ENCODE results near the gene SETX.

DNA sequence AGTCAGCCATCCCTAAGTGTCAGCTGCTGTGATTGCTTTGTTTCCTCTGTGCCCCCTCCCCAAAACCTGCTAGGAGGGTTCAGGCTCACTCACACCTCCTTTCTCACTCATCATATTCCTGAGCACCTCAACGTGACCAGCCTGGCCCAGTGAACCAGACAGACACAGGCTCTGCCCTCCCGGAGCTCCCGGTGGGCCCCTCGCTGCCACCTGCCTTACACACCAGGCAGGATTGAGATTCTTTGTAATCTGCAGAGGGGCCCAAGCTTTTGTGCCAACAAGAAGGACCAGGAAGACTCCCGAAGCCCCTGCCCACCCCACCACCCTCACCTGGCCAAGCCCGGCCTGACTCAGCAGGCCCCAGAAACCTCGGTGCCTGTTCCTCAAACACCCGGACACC is 105.1 kb downstream of the SETX start:
- no peak for TF ChIP-seq POLR2A (IDR thresholded peaks at IDR 0.05)
- TF ChIP-seq, protein P1, sequence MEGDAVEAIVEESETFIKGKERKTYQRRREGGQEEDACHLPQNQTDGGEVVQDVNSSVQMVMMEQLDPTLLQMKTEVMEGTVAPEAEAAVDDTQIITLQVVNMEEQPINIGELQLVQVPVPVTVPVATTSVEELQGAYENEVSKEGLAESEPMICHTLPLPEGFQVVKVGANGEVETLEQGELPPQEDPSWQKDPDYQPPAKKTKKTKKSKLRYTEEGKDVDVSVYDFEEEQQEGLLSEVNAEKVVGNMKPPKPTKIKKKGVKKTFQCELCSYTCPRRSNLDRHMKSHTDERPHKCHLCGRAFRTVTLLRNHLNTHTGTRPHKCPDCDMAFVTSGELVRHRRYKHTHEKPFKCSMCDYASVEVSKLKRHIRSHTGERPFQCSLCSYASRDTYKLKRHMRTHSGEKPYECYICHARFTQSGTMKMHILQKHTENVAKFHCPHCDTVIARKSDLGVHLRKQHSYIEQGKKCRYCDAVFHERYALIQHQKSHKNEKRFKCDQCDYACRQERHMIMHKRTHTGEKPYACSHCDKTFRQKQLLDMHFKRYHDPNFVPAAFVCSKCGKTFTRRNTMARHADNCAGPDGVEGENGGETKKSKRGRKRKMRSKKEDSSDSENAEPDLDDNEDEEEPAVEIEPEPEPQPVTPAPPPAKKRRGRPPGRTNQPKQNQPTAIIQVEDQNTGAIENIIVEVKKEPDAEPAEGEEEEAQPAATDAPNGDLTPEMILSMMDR (IDR thresholded peaks at IDR 0.05) = no peak

Measured in Peyer's patch (tissue), 4 donors.